Lower leg skin (tissue), 3 donors: Measurements from ENCODE around the gene STX4.

Experiments
- CTCF ChIP-seq, 3 donors: fragments of 450-650 bp; IDR thresholded peaks; one replicate each; pipeline ENCODE4 v1.5.1; 2016; ENCODE audit warnings: antibody characterized with exemption in 3 of 3, mild to moderate bottlenecking in 3 of 3, moderate library complexity in 2 of 3
- POLR2A ChIP-seq, 2 donors: fragments of 450-650 bp; IDR thresholded peaks; one replicate each; pipeline ENCODE4 v1.6.1; 2016 to 2017; ENCODE audit warnings: antibody characterized with exemption in 2 of 2, mild to moderate bottlenecking in 1 of 2, moderate library complexity in 1 of 2

GRCh38 chr16:31031276-31031675 lies 2.1 kb upstream of the STX4 start:
- TF ChIP-seq CTCF (IDR thresholded peaks at IDR 0.05) = no peak
- no peak for TF ChIP-seq POLR2A (IDR thresholded peaks at IDR 0.05)
